SK-N-MC (cell line): Measurements from ENCODE around the gene ZNF620.

ENCODE experiments used
- DNase-seq: peaks from one replicate; pipeline ENCODE4 v3.0.0-alpha.2; 2011; ENCODE audit warnings: low read depth, low spot score
- H3K27ac ChIP-seq: fragments of 200-600 bp; sonication (generic); 2 replicates; pipeline ENCODE4 v1.5.1; 2016; ENCODE audit warnings: mixed run types
- H3K36me3 ChIP-seq: fragments of 200-600 bp; sonication (generic); 2 replicates; pipeline ENCODE4 v1.6.1; 2017; ENCODE audit warnings: antibody characterized with exemption, low read length, mixed read lengths; ENCODE audit not compliant: insufficient read depth
- H3K4me3 ChIP-seq: fragments of 200-600 bp; sonication (generic); 2 replicates; pipeline ENCODE4 v1.5.1; 2016
- H3K9ac ChIP-seq: fragments of 200-600 bp; sonication (generic); 2 replicates; pipeline ENCODE4 v1.8.0; 2017; ENCODE audit warnings: mixed run types, mixed read lengths; ENCODE audit not compliant: insufficient read length
- H3K9me3 ChIP-seq: fragments of 200-600 bp; sonication (generic); 2 replicates; pipeline ENCODE4 v1.6.1; 2017; ENCODE audit warnings: low read depth, mild to moderate bottlenecking, antibody characterized with exemption, low read length, moderate library complexity, mixed read lengths
- EZH2 ChIP-seq: fragments of 200-600 bp; sonication (generic); IDR thresholded peaks from one replicate; pipeline ENCODE4 v1.6.1; 2017; ENCODE audit warnings: antibody characterized with exemption
- FOXP2 ChIP-seq: optimal IDR thresholded peaks from 2 replicates; pipeline ENCODE3; 2011; ENCODE audit warnings: mild to moderate bottlenecking, moderate library complexity; ENCODE audit not compliant: insufficient read depth; ENCODE audit errors: extremely low read length, control extremely low read depth
- POLR2AphosphoS5 ChIP-seq: IDR thresholded peaks from 2 replicates; pipeline ENCODE4 v1.6.1; 2012; ENCODE audit warnings: mild to moderate bottlenecking, low read depth, low read length, borderline replicate concordance

Gene ZNF620

DNA sequence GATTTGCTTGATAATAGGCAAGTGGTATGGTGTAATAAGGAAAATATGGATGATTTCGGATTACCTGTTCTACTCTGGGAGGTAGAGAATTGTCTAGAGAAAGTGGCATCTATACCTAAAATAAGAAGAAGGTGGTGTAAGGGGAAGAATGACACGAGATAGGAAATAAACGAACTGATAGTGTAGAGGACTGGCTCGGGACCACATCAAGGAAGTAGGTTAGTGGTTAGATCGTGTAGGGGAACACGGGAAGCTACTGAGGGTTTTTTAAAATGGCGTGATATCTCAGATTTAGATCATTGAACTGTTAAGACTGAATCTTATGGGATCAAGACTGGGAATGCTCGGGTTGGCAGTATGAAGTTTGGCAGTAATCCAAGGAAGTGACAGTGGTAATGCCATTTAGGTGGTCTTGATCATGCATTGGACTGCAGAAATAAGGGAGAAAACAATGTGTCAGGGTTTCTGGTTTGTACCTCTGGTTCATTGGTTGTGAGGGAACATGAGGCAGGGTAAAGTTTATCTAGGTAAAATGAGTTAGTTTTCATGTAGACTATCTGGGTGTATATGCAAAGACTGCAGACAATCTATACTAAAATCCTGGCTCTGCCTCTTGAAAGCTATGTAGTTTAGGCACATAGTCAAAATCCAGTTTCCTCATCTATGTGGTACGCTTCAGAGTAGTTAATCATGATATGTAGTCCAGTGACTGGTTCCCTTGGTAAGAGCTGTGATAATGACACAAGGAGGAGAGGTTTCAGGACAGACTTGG, 41.3 kb upstream of the ZNF620 start:
- Histone ChIP-seq H3K4me3 (no peak overlapping the region), H3K9ac (no peak overlapping the region), H3K9me3 (no peaks in the 10 kb centered on the region), H3K36me3 (peaks cover 41% of the 10 kb centered on the region), H3K27ac (no peak overlapping the region)
- TF ChIP-seq EZH2: no peak
- no peak for TF ChIP-seq FOXP2
- peak; percentile 45; the same call in 1 of the 2 replicates for TF ChIP-seq POLR2AphosphoS5
- no peak for DNase-seq

DNA sequence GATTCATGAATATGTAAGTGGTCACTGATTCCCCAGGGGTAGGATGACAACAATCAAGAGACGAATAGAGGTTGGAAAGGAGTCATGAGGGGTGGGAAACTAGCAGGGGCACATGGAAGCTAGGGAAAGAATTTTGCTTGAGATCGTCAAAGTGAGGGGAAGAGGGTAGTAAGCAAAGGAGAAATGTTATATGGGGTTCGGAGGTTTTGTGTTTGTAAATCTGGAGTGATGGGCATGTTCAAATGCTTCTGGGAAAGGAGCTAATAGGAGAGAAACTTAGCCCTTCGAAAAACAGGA, 40.8 kb upstream of the ZNF620 start:
- DNase-seq: no peak
- no peak overlapping the region for H3K27ac ChIP-seq
- H3K9ac ChIP-seq: no peak overlapping the region
- H3K4me3 ChIP-seq: no peak overlapping the region
- H3K9me3 ChIP-seq: no peaks in the 10 kb centered on the region
- H3K36me3 ChIP-seq: peaks cover 36% of the 10 kb centered on the region
- TF ChIP-seq EZH2 (no peak), POLR2AphosphoS5 (no peak), FOXP2 (no peak)

DNA sequence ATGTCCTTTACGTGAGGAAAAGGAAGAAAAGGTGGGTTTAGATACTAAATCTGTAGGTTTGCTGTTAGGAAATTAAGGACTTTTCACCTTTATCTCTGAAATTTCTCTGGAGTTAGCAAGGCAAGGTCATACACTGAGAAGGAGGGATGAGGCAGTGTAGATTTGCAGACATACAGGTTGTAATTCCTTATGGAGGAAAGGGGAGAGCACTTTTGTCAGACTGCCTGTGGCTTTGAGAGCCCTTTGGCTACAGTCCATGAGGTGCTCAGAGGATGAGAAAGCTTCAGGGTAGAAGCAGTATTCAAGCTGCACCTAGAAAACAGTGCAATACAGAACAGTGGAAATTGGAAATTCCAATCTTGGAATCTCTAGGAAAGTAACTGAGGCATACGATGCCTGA, 40.4 kb upstream of the ZNF620 start:
- DNase-seq: no peak
- H3K9me3 ChIP-seq: no peaks in the 10 kb centered on the region
- H3K9ac ChIP-seq: no peak overlapping the region
- no peak overlapping the region for H3K27ac ChIP-seq
- TF ChIP-seq POLR2AphosphoS5: no peak
- no peak for TF ChIP-seq FOXP2
- no peak for TF ChIP-seq EZH2
- peaks cover 32% of the 10 kb centered on the region for H3K36me3 ChIP-seq
- no peak overlapping the region for H3K4me3 ChIP-seq

DNA sequence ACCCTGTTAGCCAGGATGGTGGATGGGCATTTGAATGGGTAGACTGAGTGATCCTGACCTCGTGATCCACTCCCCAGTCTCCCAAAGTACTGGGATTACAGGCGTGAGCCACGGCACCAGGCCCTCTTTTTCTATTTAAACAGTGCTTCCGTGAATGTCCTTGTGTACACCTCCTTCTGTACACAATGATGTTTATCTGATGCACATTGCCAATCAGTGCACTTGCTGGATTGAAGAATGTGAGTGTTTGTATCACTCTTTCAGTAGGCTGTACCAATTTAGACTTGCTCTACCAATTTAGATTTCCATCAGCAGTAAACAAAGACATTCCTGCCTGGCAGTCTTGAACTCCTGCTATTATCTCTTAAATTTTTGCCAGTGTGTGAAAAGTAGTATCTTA, 37.8 kb upstream of the ZNF620 start:
- Histone ChIP-seq H3K9me3 (no peaks in the 10 kb centered on the region), H3K36me3 (peaks cover 15% of the 10 kb centered on the region), H3K9ac (no peak overlapping the region), H3K4me3 (no peak overlapping the region), H3K27ac (no peak overlapping the region)
- DNase-seq: no peak
- no peak for TF ChIP-seq POLR2AphosphoS5
- TF ChIP-seq FOXP2: no peak

DNA sequence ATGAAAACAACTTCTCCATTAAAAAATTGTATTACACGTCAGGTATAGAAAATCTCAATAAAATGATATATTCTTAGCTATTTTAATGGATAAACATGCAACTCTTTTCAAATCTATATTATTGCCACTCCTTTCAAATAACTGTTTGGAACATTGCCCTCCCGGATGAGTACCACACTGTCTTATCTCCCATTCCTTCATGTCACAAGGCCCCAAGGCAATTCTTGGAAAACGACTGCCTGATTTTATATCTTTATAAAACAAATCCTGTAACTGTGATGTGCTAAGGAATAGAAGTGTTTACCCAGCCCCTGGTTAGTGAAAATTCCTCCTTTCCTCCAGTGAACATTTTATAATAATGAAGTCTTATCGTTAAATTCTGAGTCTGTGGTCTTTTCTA, 35.1 kb upstream of the ZNF620 start:
- Histone ChIP-seq H3K4me3 (no peak overlapping the region), H3K9me3 (no peaks in the 10 kb centered on the region), H3K9ac (no peak overlapping the region), H3K27ac (no peak overlapping the region), H3K36me3 (no peaks in the 10 kb centered on the region)
- no peak for TF ChIP-seq EZH2
- no peak for TF ChIP-seq FOXP2
- TF ChIP-seq POLR2AphosphoS5: no peak
- DNase-seq: no peak

DNA sequence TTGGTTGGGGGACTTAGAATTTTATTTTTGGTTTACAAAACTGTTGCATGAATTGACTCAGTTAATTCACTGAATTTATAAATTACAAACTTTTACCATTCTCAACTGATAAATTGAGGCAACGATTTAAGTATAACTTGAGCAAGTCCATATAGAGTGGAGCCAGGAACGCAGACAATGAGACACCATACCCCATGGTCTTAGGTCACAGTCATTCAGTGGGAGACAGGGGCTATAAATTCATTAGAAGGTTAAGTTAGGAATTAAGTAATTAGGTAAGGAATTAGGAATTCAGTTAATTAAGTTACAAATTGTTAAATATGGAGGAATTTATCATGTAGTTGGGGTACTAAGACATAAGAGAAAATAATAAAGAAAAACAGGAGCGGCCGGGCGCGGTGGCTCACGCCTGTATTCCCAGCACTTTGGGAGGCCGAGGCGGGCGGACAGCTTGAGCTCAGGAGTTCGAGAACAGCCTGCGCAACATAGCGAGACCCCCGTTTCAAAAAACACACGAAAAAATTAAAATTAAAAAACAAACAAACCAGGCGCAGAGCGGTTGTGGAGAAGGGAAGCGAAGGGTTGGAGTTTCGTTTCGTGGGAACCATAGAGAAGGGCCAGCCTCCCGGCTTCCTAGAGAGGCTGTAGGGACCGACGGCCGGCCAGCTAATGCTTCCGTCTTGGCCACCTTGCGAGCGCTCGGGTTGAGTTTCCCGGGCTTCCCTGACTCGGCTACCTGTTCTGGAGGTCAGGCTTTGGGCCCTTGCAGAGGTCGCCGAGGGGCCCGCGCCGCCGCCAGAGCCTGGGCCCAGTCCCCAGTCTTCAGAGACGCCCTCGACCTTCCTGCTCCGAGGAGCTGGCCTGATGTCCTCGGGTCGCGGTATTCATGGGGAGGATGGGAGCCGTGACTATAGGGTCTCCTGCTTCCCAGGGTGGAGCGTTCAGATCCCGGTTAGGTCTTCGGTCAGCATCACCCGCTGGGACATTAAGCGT, 29.1 kb upstream of the ZNF620 start, which contains the start of gene ZNF619:
ZNF619 (plus strand) TSS at position 645 of the 993 bp plus-strand sequence. CDS start 858 bp downstream, outside the sequence.
- Histone ChIP-seq H3K4me3 (no peak within 1 kb of the TSS), H3K9ac (no peak within 1 kb of the TSS), H3K36me3 (no peaks in the 10 kb centered on the region), H3K9me3 (no peaks in the 10 kb centered on the region), H3K27ac (no peak within 1 kb of the TSS)
- TF ChIP-seq POLR2AphosphoS5: no peak
- DNase-seq: no peak

DNA sequence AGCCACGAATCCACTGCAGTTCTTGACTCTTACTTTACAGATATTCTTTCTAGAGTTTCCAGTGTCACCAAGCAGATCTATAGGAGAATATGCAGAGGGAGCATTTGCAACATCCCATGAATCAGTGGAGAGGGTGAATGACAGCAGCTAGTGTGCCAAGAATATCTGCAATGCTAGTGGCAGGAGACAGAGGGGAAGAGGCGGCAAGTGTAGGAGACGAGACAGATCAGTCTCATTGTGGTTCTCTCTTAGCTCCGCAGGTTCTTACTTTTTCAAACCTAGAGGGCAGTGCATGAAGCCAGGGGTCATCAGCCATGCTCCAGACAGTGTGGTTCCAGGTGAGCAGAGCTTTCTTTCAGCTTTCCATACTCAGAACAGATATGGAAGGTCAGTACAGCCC, 28.2 kb upstream of the ZNF620 start:
- no peak for DNase-seq
- H3K4me3 ChIP-seq: no peak overlapping the region
- TF ChIP-seq POLR2AphosphoS5 (no peak), EZH2 (no peak), FOXP2 (no peak)
- no peak overlapping the region for H3K9ac ChIP-seq
- no peak overlapping the region for H3K27ac ChIP-seq
- H3K36me3 ChIP-seq: no peaks in the 10 kb centered on the region
- no peaks in the 10 kb centered on the region for H3K9me3 ChIP-seq

DNA sequence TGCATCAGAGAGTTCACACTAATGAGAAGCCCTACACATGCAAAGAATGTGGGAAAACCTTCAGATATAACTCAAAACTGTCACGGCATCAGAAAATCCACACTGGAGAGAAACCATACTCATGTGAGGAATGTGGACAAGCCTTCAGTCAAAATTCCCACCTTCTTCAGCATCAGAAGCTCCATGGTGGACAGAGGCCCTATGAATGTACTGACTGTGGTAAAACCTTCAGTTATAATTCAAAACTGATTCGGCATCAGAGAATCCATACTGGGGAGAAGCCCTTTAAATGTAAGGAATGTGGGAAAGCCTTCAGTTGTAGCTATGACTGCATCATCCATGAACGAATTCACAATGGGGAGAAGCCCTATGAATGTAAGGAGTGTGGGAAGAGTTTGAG, 18.7 kb upstream of the ZNF620 start:
- no peak for DNase-seq
- Histone ChIP-seq H3K9ac (no peak overlapping the region), H3K9me3 (no peaks in the 10 kb centered on the region), H3K4me3 (no peak overlapping the region), H3K36me3 (no peaks in the 10 kb centered on the region), H3K27ac (no peak overlapping the region)
- TF ChIP-seq FOXP2 (no peak), EZH2 (no peak), POLR2AphosphoS5 (no peak)
